ENCODE measurements around the gene NARS2.

DNA sequence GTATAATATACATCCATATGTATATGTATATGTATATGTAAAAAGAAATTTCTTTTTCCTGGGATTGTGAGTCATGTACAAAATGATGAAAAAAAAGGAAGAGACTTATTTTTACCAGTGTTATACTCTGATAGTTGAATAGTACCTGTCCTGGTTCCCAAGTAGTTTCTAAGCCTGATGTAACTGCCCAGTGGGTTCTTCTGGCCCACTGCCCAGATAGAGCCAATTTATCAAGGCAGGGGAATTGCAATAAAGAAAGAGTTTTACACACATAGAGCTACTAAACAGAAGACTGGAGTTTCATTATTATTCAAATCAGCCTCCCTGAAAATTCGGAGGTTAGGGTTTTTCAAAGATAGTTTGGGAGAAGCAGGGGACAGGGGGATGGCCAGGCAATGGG lies 29.1 kb upstream of the NARS2 start:
- TF ChIP-seq POLR2AphosphoS5 (IDR thresholded peaks at IDR 0.05) = no peak
- TF ChIP-seq POLR2A (IDR thresholded peaks at IDR 0.05) = no peak
